Hematopoietic multipotent progenitor cell treated with erythropoietin and hydrocortisone succinate and interleukin-3 and kit ligand, for 8 days (in vitro differentiated cells): Measurements from ENCODE around the gene PPARGC1A.

Source experiments
- DNase-seq: peaks from one replicate; pipeline ENCODE4 v3.0.0-alpha.2; 2015

Gene PPARGC1A

GRCh38 chr4:23835774-23836478, 53.9 kb downstream of the PPARGC1A start:
- DNase-seq = no peak

GRCh38 chr4:23828779-23829178, 61.1 kb downstream of the PPARGC1A start:
- no peak for DNase-seq

- no peak for DNase-seq
Measured at GRCh38 chr4:23828020-23828715, 61.7 kb downstream of the PPARGC1A start.

- no peak for DNase-seq
Measured at GRCh38 chr4:23822181-23822580, 67.7 kb downstream of the PPARGC1A start.

GRCh38 chr4:23819041-23819511, 70.8 kb downstream of the PPARGC1A start:
- no peak for DNase-seq

- DNase-seq = no peak
Measured at GRCh38 chr4:23818097-23818885, 71.6 kb downstream of the PPARGC1A start.

- DNase-seq = no peak
Measured at GRCh38 chr4:23814996-23815660, 74.7 kb downstream of the PPARGC1A start.

- DNase-seq = no peak
Measured at GRCh38 chr4:23814587-23814986, 75.3 kb downstream of the PPARGC1A start.

GRCh38 chr4:23811161-23811560, 78.7 kb downstream of the PPARGC1A start:
- no peak for DNase-seq

- no peak for DNase-seq
Measured at GRCh38 chr4:23805450-23805851, 84.4 kb downstream of the PPARGC1A start.

GRCh38 chr4:23789762-23790161, 100.1 kb downstream of the PPARGC1A start:
- DNase-seq = no peak

- DNase-seq = no peak
Measured at GRCh38 chr4:23788460-23788859, 101.4 kb downstream of the PPARGC1A start.

- DNase-seq = no peak
Measured at GRCh38 chr4:23788027-23788426, 101.8 kb downstream of the PPARGC1A start.

GRCh38 chr4:23782778-23783437, 106.9 kb downstream of the PPARGC1A start:
- no peak for DNase-seq

GRCh38 chr4:23779839-23780238, 110.0 kb downstream of the PPARGC1A start:
- DNase-seq = no peak

- DNase-seq = no peak
Measured at GRCh38 chr4:23779422-23779821, 110.4 kb downstream of the PPARGC1A start.

- no peak for DNase-seq
Measured at GRCh38 chr4:23775694-23776093, 114.2 kb downstream of the PPARGC1A start.

GRCh38 chr4:23774909-23775308, 114.9 kb downstream of the PPARGC1A start:
- DNase-seq = no peak

- no peak for DNase-seq
Measured at GRCh38 chr4:23773884-23774636, 115.8 kb downstream of the PPARGC1A start.

- DNase-seq = no peak
Measured at GRCh38 chr4:23770011-23770410, 119.8 kb downstream of the PPARGC1A start.

- DNase-seq = no peak
Measured at GRCh38 chr4:23769406-23769805, 120.4 kb downstream of the PPARGC1A start.

- DNase-seq = no peak
Measured at GRCh38 chr4:23768541-23768940, 121.3 kb downstream of the PPARGC1A start.
